Esophagus (tissue), 2 donors: Measurements from ENCODE around the gene SCRT2. TPM values are rescaled to one million over a fixed set of nuclear protein-coding genes. Genes with fewer than 3 reads are reported as not detected.

Experiments used
- H3K27ac ChIP-seq, 2 donors: one replicate each; pipeline ENCODE4 v1.5.1; 2013; ENCODE audit warnings: low read depth in 2 of 2, mild to moderate bottlenecking in 2 of 2, inconsistent platforms in 1 of 2, low read length in 1 of 2, moderate library complexity in 1 of 2
- H3K27me3 ChIP-seq, 2 donors: one replicate each; pipeline ENCODE4 v1.6.1; 2013; ENCODE audit warnings: low read length in 2 of 2, control low read depth in 1 of 2, mild to moderate bottlenecking in 1 of 2; ENCODE audit not compliant: insufficient read depth in 2 of 2, control insufficient read depth in 1 of 2
- H3K36me3 ChIP-seq, 2 donors: one replicate each; pipeline ENCODE4 v1.6.1; 2013; ENCODE audit warnings: low read length in 1 of 2; ENCODE audit not compliant: control insufficient read depth in 2 of 2, insufficient read depth in 2 of 2
- H3K4me1 ChIP-seq, 2 donors: one replicate each; pipeline ENCODE4 v1.6.1; 2013; ENCODE audit warnings: low read length in 1 of 2; ENCODE audit not compliant: control insufficient read depth in 2 of 2, insufficient read depth in 2 of 2
- H3K4me3 ChIP-seq, 2 donors: one replicate each; pipeline ENCODE4 v1.5.1; 2013; ENCODE audit warnings: low read length in 2 of 2, mild to moderate bottlenecking in 2 of 2, low read depth in 1 of 2, moderate library complexity in 1 of 2
- H3K9me3 ChIP-seq, 2 donors: one replicate each; pipeline ENCODE4 v1.6.1; 2013; ENCODE audit warnings: mild to moderate bottlenecking in 2 of 2, low read depth in 1 of 2, low read length in 1 of 2, moderate library complexity in 1 of 2; ENCODE audit not compliant: control insufficient read depth in 2 of 2, insufficient read depth in 1 of 2
- WGBS, 2 donors: extraction: QIAGEN DNeasy Blood & Tissue Kit; methylation state at CpG; one replicate each; pipeline ENCODE4 v1.1.7; 2013; 5-methylcytosine and 5-hydroxymethylcytosine counted together
- polyA plus RNA-seq, 2 donors: library from polyadenylated mRNA; stranded (reverse); fragments of 200-250 nt; gene quantifications; one replicate each; pipeline ENCODE4 v1.2.3, GENCODE V29; 2013
- donor health status: healthy with polysubstance abuse.
- donor health status: Bipolar disorder and iron deficiency.

SCRT2 gene
- polyA plus RNA-seq, 2 donors = not detected

DNA sequence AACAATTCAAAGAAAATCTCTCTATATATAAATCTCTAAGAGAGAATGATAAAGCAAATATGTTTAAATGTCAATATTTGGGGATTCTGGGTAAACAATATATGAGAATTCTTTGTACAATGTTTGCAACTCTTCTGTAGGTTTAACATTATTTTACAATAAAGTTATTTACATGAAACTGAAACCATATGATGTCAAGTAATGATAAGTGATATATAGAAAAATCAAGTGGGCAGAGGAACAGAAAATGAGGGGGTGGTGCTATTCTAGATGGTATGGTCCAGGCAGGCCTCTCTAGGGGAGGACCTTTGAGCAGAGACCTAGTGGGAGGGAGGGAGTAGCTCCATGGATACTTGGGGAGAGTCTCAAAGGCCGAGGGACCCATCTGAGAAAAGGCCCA, 16.4 kb upstream of the SCRT2 start:
- Histone ChIP-seq H3K36me3 (no peaks in the 10 kb centered on the region), H3K27me3 (no peaks in the 10 kb centered on the region)
- 44 to 50% methylated on average over 1 of the region's 1 CpG for WGBS, 2 donors

DNA sequence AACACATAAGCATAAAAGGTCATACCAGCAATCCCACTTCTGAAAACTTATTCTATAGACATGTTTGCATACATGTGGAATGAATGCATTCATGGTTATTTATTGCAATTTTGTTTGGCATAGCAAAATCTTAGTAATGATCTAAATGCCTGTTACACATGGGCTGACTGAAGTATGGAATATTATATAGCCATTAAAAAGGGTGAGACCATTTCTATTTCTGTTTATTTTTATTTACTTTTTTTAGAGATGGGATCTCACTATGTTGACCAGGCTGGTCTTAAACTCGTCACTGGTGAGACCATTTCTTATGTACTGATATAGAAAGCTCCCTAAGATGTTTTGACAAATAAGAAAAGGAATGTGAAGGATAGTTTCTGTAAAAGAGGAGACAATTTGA, 14.3 kb upstream of the SCRT2 start:
- WGBS, 2 donors = 34 to 50% methylated on average over 1 of the region's 1 CpG
- Histone ChIP-seq H3K9me3 (no peaks in the 10 kb centered on the region), H3K4me1 (no peaks in the 10 kb centered on the region), H3K36me3 (no peaks in the 10 kb centered on the region), H3K27ac (no peak overlapping the region), H3K4me3 (no peak overlapping the region), H3K27me3 (no peaks in the 10 kb centered on the region)

More for the DNA sequence above, 16.4 kb upstream of the SCRT2 start:
- no peaks in the 10 kb centered on the region for H3K4me1 ChIP-seq
- H3K9me3 ChIP-seq = no peaks in the 10 kb centered on the region
- no peak overlapping the region for H3K27ac ChIP-seq
- no peak overlapping the region for H3K4me3 ChIP-seq

DNA sequence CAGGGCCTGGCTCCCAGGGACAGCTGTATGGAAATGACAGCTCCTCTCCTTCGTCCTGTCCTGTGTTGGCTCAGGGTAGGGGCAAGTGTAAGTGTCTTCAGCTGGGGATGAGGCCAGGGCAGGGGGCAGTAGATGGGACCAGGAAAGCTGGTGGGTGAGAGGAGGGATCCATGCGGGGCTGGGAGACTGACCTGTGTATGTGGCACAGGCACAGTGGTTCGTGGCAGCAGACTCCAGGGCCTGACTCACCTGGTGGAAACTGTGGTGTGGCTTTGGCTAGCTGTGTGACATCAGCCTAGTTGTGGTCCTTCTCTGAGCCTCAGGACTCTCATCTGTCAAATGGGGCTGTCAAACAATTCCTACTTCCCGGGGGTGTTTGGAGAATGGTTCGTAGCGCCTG, 13.7 kb upstream of the SCRT2 start:
- H3K27me3 ChIP-seq = no peaks in the 10 kb centered on the region
- no peak overlapping the region for H3K27ac ChIP-seq
- no peaks in the 10 kb centered on the region for H3K4me1 ChIP-seq
- H3K36me3 ChIP-seq = no peaks in the 10 kb centered on the region
- H3K4me3 ChIP-seq = no peak overlapping the region
- WGBS, 2 donors = 71 to 78% methylated on average over 6 of the region's 6 CpGs
- no peaks in the 10 kb centered on the region for H3K9me3 ChIP-seq

DNA sequence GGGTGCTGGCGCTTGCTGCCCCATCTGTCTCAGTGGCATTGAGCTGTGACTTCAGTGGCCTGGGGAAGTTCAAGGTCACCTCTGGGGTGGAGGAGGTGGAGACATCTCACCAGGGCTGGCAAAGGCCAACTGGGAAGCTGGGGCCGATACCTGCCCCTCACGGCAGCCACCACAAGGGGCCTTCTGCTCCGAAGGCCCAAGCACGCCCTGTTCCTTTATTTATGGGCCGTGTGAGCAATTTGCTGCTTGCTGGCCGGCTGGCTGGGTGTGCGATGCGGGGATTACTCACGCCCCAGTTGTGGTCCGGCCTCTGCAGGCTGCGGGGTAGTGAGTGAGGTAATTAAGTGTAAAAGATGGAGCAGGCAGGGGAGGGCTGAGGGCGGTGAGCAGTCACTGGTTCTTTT, 13.2 kb upstream of the SCRT2 start:
- no peaks in the 10 kb centered on the region for H3K9me3 ChIP-seq
- H3K27ac ChIP-seq = no peak overlapping the region
- H3K4me3 ChIP-seq = no peak overlapping the region
- H3K36me3 ChIP-seq = no peaks in the 10 kb centered on the region
- H3K27me3 ChIP-seq = no peaks in the 10 kb centered on the region
- H3K4me1 ChIP-seq = no peaks in the 10 kb centered on the region
- WGBS, 2 donors = 38 to 41% methylated on average over 13 of the region's 13 CpGs

DNA sequence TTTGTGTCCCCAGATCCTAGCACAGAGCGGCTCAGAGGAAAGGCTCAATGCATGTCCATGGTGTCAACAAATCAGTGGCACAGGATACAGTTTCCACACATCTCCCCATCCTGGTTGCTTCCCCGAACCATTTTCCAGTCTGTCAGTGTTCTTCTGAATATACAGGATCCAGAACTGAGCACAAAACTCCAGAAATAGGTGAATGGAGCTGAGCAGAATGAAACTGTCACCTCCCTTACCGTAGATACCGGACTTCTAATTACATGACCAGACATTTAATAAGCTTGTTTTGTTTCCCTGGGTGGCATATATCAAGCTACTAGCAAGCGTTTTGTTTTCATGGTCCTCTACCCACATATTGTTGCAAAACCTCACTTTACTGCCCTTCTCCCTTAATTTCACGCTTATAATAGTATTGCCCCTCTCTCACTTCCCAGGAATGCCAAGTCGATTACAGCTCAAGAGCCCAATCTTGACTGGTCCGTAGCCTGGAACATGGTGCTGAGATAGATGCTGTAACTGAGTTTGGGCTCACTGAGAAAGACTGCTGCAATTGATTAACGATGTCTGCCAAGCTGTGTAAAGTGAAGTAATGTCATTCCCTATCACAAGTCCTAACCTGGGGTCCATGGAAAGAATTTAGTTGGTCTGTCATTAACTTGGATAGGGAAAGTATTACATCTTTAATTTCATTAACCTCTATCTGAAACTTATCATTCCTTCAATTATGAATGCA, 12.0 kb upstream of the SCRT2 start:
- no peak overlapping the region for H3K27ac ChIP-seq
- no peaks in the 10 kb centered on the region for H3K27me3 ChIP-seq
- H3K4me1 ChIP-seq = no peaks in the 10 kb centered on the region
- no peaks in the 10 kb centered on the region for H3K36me3 ChIP-seq
- no peaks in the 10 kb centered on the region for H3K9me3 ChIP-seq
- WGBS, 2 donors = 77 to 82% methylated on average over 9 of the region's 9 CpGs
- H3K4me3 ChIP-seq = no peak overlapping the region

DNA sequence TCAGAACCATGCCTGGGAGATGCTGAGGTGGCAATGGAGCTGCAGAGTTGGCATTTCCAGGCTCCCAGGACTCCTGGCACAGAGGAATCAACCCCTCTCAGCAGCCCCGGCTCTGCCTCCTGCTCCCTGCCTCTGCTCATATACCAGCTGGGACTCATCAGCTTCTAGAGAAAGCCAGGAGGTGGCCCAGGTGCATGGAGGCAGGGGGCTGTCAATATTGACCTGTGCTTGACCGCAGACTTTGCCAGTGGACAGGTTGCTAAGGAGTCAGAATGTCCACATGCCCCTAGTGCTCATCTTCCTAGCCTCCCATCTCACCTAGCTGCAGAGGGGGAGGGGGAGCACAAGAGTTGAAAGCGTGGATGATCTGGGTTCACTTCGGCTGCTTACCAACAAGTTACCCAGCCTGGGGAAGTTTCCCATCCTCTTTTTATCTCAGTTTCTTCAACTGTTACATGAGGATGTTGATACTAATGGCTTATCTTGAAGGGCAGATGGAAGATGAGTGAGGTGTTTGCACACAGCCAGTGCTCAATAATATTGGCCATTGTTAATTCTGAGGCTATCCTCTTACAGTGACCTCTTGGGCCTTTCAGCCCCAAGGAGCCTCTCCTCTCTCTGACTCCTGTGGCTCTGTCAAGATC, 9.2 kb upstream of the SCRT2 start:
- Histone ChIP-seq H3K27ac (no peak overlapping the region), H3K4me1 (no peaks in the 10 kb centered on the region), H3K4me3 (no peak overlapping the region), H3K27me3 (no peaks in the 10 kb centered on the region), H3K9me3 (no peaks in the 10 kb centered on the region), H3K36me3 (no peaks in the 10 kb centered on the region)
- WGBS, 2 donors = 54 to 61% methylated on average over 4 of the region's 4 CpGs

DNA sequence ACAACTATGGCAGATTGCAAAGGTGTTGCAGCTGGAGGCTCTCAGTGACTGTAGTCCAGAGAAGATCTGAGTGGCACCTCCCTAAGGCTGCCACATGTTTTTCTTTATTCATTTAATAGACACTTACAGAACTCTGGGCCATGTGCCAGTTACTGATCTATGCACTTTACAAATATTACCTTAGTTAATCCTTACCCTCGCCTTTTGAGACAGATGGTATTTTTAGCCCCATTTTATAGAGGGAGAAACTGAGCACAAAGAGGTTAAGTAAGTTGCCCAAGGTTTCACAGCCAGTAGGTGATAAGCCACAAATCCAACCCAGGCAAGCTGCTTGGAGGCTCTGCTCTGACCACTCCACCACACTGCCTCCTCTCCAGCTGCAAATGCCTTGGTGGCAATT, 6.5 kb upstream of the SCRT2 start:
- Histone ChIP-seq H3K36me3 (no peaks in the 10 kb centered on the region), H3K4me1 (no peaks in the 10 kb centered on the region), H3K4me3 (no peak overlapping the region), H3K9me3 (no peaks in the 10 kb centered on the region), H3K27ac (no peak overlapping the region), H3K27me3 (peaks cover 2 to 3% of the 10 kb centered on the region in 2 donors)
- 32 to 48% methylated on average over 1 of the region's 1 CpG for WGBS, 2 donors

DNA sequence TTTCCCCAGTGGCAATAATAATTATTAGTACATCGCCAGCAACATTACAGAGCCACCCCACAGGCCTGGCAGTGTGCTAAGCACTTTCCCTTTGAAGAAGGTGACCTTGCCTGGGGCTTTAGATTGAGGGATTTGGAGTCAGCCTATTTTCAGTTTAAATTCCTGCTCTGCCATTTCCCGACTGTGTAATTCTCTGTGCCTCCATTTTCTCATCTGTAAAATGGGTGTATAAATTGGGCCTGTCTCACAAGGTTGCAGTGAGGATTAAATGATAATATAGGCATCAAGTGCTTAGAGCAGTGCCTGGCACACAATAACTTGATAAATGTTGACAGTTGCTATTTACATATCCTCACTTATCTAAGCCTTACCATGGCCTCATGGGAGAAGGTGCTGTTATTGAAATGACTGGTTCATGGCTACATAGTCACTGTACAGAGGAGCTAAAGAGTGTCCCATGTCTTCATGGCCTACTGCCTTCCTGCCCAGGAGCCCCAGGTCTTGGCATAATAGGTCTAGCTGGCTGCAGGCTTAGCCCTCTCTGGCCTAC, 5.1 kb upstream of the SCRT2 start:
- Histone ChIP-seq H3K27ac (no peak overlapping the region), H3K4me1 (no peaks in the 10 kb centered on the region), H3K4me3 (no peak overlapping the region), H3K27me3 (peaks cover 3 to 12% of the 10 kb centered on the region in 2 donors), H3K36me3 (no peaks in the 10 kb centered on the region), H3K9me3 (peaks cover 0 to under 1% of the 10 kb centered on the region in 2 donors)
- WGBS, 2 donors = 61 to 72% methylated on average over 2 of the region's 2 CpGs

DNA sequence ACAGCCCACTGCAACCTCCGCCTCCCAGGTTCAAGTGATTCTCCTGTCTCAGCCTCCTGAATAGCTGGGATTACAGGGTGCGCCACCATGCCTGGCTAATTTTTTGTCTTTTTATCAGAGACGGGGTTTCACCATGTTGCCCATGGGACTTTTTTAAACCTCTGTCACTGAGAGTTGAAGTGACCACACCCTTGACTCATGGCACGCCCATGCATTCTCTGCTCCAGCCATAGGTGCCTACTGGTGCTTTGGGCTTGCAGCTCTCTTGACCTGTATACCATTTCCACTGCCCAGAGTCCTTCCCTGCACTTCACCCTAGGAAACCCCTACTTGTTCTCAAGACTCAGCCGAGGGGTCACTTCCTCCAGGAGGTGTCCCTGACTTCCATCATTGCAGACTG, 2.4 kb upstream of the SCRT2 start:
- H3K4me3 ChIP-seq = no peak overlapping the region
- H3K9me3 ChIP-seq = peaks cover 0 to 4% of the 10 kb centered on the region in 2 donors
- no peak overlapping the region for H3K27ac ChIP-seq
- no peaks in the 10 kb centered on the region for H3K36me3 ChIP-seq
- WGBS, 2 donors = 82 to 91% methylated on average over 5 of the region's 5 CpGs
- peaks cover 0 to 5% of the 10 kb centered on the region in 2 donors for H3K4me1 ChIP-seq
- H3K27me3 ChIP-seq = peaks cover 8 to 18% of the 10 kb centered on the region in 2 donors
